GM18951 (cell line): Measurements from ENCODE around the gene RNFT2.

Source experiments
- POLR2A ChIP-seq: IDR thresholded peaks from 4 replicates; pipeline ENCODE4 v1.6.1; 2011; ENCODE audit warnings: mild to moderate bottlenecking; ENCODE audit not compliant: insufficient read length, insufficient read depth; ENCODE audit errors: extremely low read depth
- in situ Hi-C: fragments of 300-500 bp; cut with MboI; formaldehyde crosslinking; loops from one replicate; pipeline ENCODE4 v1.12.0; 2022; ENCODE audit warnings: low sequenced_read_pairs, mixed read lengths, inconsistent platforms; ENCODE audit not compliant: unreplicated experiment

The RNFT2 gene

GRCh38 chr12:116698116-116698515, 40.0 kb upstream of the RNFT2 start:
- TF ChIP-seq POLR2A, result no peak
- in situ Hi-C loops, result no loop called here

DNA sequence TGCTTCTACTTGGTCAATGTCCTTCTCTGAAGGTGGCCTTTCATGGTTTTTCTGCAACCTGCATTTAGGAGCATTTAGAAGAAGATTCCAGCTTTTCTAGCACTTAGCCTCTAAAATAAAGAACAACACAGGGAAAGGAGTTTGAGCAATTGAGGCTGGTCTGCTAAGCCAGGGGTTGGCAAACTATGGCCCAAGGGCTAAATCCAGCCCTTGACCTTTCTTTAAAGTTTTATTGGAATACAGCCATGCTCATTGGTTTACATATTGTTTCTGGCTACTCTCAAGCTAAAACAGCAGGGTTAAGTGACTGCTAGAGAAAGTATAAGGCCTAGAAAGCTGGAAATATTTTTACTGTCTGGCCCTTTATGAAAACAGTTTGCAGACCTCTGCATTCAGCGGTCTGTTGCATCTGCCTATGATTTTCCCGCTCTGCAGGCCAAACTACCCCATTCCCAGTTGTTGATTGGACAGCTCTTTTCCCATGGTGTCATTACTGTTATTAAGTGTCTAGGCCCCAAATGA, 39.5 kb upstream of the RNFT2 start:
- in situ Hi-C loops, result no loop called here

DNA sequence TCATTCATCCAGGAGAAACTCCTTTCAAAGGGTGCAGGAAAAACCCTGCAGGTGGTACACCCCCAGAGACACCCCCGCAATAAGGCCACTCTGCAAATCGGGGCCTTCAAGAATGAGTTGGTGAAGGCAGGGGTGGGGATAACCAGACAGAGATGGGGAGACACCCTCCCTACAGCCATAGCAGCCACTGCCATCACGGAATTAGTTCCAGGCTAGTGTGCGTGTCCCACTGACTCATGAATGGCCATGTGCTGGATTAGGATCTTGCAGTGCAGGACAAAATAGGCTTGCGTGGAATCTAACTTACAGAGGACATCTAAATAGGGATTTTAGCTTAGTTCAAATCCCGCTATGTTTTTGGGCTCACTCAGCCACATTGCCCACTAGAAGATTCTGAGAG, 38.0 kb upstream of the RNFT2 start:
- no peak for TF ChIP-seq POLR2A
- in situ Hi-C loops, result loop anchor here (10.0 kb wide), 1 partner anchor 415 kb away; no protein-coding TSS in a partner anchor

More for the DNA sequence above, 39.5 kb upstream of the RNFT2 start:
- no peak for TF ChIP-seq POLR2A

DNA sequence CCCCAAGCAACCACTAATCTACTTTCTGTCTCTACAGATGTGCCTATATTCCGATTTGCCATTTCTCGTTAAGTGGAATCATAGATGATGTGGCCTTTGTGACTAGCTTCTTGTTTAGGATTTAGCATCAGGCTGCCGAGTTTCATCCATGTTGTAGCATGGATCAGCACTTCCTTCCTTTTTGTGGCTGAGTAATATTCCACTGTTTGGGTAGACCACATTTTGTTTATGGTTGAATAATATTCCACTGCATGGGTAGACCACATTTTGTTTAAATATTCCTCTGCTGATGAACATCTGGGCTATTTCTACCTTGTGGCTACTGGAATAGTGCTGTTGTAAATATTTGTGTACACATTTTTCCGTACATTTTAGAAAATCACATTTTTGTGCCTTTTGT, 36.7 kb upstream of the RNFT2 start:
- no peak for TF ChIP-seq POLR2A
- in situ Hi-C loops, result loop anchor here (10.0 kb wide), 1 partner anchor 413 kb away; no protein-coding TSS in a partner anchor

- in situ Hi-C loops, result loop anchor here (10.0 kb wide), 1 partner anchor 411 kb away; no protein-coding TSS in a partner anchor
Measured at GRCh38 chr12:116703214-116703795, 34.8 kb upstream of the RNFT2 start.

DNA sequence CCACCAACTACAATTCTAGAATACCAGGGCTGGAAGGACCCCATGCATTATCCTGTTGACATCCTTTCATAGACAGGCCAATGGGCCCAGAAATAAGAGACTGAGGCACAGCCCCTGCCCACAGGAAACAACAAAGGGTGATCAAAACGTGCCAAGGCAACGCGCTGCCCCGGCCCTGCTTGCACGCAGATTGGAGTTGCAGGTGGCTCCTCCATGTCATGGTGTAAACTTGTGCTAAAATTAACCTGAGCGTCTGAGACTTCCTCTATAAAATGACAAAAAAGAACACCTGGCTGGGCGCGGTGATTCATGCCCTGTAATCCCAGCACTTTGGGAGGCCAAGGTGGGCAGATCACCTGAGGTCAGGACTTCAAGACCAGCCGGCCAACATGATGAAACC, 30.4 kb upstream of the RNFT2 start:
- no peak for TF ChIP-seq POLR2A
- in situ Hi-C loops, result loop anchor here (10.0 kb wide), 1 partner anchor 407 kb away; no protein-coding TSS in a partner anchor

More at GRCh38 chr12:116703214-116703795, 34.8 kb upstream of the RNFT2 start:
- TF ChIP-seq POLR2A, result no peak

GRCh38 chr12:116708826-116709756, 29.0 kb upstream of the RNFT2 start:
- in situ Hi-C loops, result loop anchor here (10.0 kb wide), 1 partner anchor 406 kb away; no protein-coding TSS in a partner anchor
- TF ChIP-seq POLR2A, result no peak

GRCh38 chr12:116709768-116710167, 28.3 kb upstream of the RNFT2 start:
- in situ Hi-C loops, result loop anchor here (10.0 kb wide), 1 partner anchor 405 kb away; no protein-coding TSS in a partner anchor
- no peak for TF ChIP-seq POLR2A

- in situ Hi-C loops, result no loop called here
Measured at GRCh38 chr12:116710370-116711150, 27.6 kb upstream of the RNFT2 start.

GRCh38 chr12:116712458-116713303, 25.4 kb upstream of the RNFT2 start:
- no peak for TF ChIP-seq POLR2A
- in situ Hi-C loops, result no loop called here

More at GRCh38 chr12:116710370-116711150, 27.6 kb upstream of the RNFT2 start:
- no peak for TF ChIP-seq POLR2A

GRCh38 chr12:116713527-116713926, 24.6 kb upstream of the RNFT2 start:
- in situ Hi-C loops, result no loop called here

GRCh38 chr12:116714175-116714574, 23.9 kb upstream of the RNFT2 start:
- no peak for TF ChIP-seq POLR2A
- in situ Hi-C loops, result no loop called here

More at GRCh38 chr12:116713527-116713926, 24.6 kb upstream of the RNFT2 start:
- no peak for TF ChIP-seq POLR2A
